HT-29 (cell line): ENCODE data around the gene MACROH2A2. TPM values are rescaled to one million over a fixed set of nuclear protein-coding genes. Genes with fewer than 3 reads are reported as not detected.
"Not testable (repeated sequence)": the region's sequence is repeated elsewhere in the genome, so short reads cannot be mapped to it uniquely, and the experiment has no call there.

Experiments
- DNase-seq: peaks from one replicate; pipeline ENCODE4 v3.0.0-alpha.2; 2015; ENCODE audit warnings: low spot score
- total RNA-seq: library from RNA; depleted of rRNA; stranded (reverse); fragments of >200 nt; shearing (Covaris generic); gene quantifications from 2 replicates; pipeline ENCODE4 v1.2.3, GENCODE V29; 2014

The MACROH2A2 gene
- total RNA-seq, 1 experiment from 2014 or later: not detected

DNA sequence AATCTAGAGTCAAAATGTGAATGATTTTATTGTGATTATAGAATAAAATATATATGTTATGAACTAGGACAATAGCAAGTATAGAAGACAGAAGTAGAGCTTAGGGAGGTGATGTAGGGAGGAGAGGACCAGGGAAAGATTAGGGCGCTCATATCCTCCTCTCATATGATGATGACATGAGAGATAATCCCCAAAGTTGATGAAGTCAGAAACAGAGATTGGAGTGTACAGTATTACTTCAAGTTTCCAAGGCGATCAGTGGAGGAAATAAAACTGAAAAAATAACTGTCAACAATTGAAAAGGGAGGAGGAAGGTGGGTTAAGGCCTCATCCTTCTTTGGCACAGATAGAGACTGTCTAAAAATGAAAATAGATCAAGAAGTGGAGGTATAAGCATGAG is 14.9 kb downstream of the MACROH2A2 start:
- DNase-seq: no peak

DNA sequence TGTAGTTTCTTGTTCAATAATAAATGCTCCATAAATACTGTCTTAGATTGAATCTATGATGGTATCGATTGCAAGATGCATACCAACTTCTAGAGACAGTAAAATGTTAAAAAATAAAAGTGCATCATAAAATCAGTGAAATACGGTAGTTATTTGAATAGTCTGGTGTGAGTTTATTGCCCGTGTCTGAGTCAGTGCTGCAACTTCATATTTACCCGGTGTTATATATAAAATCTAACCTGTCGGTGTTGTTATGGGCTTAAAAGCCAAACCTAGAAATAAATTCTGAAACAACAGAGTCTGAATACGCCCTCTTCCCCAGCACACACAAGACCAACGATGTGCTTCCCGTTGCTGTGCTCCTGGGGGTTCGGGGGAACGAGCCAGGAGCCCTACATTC is 16.3 kb downstream of the MACROH2A2 start:
- DNase-seq: no peak

DNA sequence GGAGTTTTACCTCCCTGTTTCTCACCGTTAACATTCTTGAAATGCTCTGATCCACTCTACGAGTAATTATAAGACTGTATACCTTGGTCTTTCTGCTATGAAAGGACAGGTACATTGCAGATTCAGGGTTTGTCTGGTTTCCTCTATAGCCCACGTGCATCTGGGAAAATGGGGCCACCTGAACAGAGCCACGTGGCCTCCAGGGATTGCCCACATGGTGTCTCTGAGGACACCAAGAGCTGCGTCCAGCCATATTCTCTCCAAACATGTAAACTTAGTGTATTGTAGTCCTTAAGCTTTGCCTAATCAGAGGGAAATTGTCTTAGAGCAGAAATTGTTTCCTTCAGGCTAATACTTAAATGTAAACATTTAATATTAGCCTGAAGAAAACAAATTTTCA is 16.7 kb downstream of the MACROH2A2 start:
- DNase-seq: no peak

DNA sequence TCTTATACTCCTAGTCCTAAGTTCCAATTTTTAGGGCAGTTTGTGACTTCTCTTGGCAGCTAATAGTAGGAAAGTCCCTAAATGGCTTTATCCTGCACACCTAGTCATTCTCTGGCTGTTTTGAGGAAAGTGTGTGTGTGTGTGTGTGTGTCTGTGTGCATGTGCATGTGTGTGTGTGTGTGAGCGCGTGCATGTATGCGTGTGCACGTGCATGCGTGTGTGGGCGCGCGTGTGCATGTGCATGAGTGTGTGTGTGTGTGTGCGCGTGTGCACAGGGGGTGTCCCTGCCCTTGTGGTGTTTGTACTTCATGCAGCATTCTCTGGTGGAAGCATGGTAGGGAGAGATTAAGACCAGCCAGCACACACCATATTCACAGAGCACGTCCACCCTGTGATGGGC is 18.2 kb downstream of the MACROH2A2 start:
- no peak for DNase-seq

DNA sequence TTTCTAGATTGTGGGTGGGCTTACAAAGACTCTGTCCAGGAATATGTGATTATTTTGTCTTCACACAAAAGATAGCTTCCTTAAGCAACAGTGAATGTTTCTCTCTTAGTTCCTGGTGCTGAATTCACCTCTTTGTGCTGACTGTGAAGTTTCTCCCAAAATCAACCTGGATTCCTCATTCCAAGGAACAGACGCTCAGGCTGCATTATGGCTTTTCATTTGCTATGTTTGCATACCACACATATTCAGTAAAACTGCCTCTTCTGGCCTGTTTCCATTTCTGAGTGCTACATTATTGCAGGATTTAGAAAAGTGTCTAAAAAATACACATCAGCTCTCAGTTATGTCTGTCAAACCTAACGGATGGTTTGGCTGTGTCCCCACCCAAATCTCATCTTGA is 21.5 kb downstream of the MACROH2A2 start:
- DNase-seq: no peak

DNA sequence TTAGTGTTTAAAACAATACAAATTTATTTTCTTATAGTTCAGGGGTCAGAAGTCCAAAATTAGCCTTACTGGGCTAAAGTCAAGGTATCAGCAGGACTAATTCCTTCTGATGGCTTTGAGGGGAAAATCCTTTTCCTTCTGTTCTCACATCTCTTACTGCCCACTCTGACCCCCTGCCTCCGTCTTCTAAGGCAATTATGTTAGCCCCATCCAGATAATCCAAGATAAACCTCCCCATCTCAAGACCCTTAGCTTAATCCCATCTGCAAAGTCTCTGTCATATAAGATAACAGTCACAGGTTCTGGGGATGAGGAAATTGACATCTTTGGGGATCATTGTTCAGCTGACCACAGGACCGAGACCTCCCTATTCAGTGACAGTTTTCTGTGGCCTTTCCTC is 22.3 kb downstream of the MACROH2A2 start:
- no peak for DNase-seq

DNA sequence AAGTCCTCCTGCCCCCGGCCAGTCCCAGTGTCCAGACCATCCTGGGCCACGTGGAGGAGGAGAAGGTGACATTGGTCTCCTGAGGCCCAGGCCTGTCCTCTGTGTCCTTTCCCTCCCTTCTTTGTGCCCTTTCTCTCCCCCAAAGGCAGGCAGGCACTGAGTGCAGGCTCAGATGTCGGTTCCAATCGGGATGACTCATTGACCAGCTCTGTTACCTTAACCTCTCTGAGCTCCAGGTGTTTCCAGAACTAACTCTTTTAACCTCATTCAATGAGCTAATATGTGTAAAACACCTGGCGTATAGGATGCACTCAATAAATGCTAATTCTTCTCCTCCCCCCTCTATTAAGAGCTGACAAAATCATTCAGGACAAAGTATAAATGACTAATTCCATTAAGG is 25.7 kb downstream of the MACROH2A2 start:
- no peak for DNase-seq

DNA sequence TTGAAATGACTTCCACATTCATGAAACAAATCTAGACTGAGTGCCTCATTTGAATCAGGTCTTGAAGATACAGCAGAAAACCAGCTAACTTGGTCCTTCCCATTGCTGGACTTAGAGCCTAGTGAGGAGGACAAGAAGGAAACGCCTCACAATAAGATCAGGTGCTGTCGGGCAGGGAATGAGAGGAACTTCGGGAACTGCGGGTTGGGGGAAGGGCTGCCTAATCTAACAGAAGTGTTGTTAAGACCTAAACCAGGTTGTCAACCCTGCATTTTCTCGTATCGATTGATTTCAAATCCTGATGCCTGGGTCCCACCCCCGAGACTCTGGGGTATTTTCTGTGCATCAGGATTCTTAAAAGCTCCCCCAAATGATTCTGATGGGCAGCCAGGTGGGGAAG is 26.3 kb downstream of the MACROH2A2 start:
- DNase-seq: no peak

DNA sequence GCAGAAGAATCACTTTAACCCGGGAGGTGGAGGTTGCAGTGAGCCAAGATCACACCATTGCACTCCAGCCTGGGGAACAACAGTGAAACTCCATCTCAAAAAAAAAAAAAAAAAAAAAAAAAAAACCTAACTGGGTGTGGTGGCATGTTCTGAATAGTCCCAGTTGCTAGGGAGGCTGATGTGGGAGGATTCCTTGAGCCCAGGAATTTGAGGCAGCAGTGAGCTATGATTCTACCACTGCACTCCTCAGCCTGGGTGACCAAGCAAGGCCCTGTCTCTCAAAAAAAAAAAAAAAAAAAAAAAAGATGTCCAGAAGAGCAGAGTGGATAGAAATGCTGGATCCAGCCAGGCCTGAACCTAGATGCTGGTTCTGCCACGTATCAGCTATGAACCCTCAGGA is 28.1 kb downstream of the MACROH2A2 start:
- DNase-seq: not testable (repeated sequence)

DNA sequence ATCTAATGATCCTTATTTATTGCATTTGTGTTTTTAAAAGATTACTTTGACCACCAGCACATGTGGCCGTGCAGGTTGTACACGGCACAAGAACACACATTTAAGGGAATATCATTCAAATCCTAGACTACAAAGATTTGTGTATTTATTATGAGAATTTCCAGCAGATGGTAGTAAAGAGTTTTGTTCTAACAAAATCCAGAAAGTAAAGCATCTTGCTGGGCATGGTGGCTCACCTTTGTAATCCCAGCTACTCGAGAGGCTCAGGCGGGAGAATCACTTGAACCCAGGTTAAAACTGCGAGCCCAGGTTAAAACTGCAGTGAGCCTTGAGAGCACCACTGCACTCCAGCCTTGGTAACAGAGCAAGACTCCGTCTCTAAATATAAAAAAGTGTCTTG is 31.5 kb downstream of the MACROH2A2 start:
- peak; percentile 38 for DNase-seq

DNA sequence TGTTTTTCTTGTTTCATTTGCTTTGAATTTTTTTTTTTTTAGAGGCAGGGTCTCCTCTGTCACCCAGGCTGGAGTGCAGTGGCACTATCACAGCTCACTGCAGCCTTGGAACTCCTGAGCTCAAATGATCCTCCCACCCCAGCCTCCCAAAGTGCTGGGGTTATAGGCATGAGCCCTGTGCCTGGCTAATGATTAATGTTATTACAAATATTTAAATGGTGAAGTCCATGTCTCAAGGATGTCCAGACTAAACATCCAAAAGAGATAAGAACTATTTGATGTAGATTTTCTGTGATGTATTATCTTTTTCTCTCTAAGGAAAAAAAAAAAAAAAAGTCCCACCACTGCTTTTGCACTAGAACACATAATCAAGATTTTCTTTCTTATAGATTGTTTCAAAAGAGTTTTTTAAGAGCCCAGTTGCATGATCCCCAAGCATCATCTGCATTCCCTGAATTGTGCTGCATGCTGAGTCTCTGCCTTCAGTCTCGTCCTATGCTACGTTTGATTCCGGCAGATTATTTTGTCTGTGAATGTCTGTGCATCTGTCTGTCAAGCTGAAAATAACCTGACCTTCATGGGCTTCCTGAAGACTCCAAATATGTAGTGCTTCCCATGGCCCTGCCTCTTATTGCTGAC is 33.4 kb downstream of the MACROH2A2 start:
- no peak for DNase-seq

DNA sequence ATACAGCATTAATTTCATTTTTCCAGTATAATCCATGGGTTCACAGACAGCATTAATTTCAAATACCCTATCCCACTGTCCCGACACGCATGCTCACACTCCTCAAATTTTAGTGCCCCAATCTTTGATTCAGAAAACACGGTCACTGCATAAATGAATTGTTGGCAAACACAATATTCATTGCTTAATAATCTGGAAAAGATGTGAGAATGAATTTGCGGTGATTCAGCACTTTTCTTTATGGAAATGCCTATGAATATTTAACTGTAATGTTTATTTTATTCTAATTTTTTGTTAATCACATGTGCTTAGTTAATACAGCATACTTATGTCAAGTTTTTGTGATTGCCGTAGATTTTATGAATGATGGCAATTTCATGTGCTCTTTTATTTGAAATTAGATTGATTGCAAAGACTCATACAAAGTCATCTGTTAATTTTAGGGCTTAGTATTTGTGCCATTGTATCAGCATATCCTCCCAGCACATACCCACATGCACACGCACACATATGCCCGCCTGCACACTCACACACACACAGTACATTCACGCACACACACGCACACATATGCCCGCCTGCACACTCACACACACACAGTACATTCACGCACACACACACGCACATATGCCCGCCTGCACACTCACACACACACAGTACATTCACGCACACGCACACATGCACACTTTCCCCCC is 35.1 kb downstream of the MACROH2A2 start:
- DNase-seq: no peak

DNA sequence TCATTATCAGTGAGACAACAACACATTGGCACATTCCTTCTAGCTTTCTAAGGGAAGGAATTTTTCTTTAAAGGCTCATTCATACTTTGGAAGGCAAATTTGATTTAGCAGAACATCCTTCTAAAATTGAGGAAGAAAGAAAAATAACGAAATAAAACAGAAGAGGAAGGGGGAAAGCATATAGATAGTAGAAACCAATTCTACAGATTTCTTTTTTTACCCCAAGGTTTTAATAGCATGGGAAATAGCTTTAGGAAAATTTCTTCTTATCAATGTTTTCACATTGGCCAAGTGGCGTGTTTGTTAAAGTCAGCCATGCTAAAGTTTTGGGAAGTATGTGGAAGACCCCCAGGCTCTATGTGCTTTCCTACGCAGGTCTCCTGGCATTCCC is 35.7 kb downstream of the MACROH2A2 start:
- no peak for DNase-seq

DNA sequence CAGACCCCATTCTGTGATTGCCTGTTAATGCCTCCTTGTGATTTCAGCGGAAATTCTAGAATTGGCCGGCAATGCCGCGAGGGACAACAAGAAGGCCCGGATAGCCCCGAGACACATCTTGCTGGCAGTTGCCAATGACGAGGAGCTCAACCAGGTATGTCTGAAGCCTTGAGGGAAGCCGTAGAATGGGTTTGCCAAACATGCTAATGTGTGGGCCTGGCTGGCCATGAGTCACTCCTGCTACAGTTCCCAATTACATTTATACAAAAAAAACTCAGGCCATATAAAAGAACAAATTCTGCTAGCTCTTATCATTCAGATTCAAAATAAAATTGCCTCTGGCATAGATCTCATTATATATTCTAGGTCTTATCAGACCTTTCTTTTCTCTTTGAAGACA is 37.4 kb downstream of the MACROH2A2 start:
- DNase-seq: no peak

DNA sequence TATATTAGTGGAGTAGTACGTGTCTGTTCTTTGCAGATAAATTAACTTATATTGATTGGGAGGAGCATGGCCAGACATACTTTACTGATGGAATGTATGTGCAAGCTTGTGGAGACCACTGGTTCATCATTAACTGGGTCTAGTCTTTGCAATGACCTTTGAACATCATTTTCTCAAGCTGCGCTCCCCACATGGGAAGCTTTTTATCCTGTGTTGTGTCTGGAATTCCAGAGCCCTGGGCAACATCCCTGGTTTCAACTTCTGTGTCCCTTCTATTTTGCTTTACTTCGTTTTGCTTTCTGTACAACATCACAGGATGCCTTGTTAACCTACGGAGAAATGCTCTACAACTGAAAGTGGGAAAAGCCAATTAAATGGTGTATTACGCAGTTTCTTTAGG is 38.3 kb downstream of the MACROH2A2 start:
- DNase-seq: peak; percentile 43

DNA sequence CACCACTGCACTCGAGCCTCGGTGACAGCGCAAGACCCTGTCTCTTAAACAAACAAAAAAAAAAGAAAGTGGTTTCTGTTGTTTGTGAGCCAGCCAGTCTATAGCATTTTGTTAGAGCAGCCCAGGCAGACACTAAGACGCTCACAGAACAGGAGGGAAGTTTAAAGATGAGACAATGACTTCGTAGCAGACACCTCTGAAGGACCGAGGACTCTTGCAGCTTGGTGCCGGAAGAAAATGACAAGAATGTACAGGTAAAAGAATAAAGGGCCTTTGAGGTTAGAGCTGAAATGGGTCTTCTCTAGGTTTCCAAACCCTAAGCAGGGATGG is 39.7 kb downstream of the MACROH2A2 start:
- no peak for DNase-seq

DNA sequence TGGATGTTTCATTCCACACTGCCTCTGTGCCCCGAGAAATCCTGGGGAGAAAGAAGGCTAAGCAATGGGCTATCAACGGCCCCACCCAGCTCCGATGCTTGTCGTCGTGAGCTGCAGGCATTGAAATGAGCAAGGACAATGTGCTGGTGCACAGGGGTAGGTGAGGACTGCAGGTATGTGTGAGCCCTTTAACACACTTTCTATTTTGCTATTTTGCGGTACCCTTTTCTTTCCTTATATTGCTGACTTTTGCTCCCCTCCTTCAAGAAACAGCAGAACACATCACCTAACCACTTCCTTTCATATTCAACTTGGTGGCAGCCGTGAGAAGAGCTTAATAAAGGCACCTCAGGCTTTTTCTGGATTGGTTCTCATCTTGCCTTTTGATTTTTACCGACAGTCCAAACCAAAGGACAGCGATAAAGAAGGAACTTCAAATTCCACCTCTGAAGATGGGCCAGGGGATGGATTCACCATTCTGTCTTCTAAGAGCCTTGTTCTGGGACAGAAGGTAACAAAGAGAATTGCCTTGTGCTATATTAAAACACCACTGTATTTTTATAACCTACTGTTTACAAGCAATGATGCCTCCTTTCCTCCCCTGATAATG is 40.8 kb downstream of the MACROH2A2 start:
- DNase-seq: no peak

DNA sequence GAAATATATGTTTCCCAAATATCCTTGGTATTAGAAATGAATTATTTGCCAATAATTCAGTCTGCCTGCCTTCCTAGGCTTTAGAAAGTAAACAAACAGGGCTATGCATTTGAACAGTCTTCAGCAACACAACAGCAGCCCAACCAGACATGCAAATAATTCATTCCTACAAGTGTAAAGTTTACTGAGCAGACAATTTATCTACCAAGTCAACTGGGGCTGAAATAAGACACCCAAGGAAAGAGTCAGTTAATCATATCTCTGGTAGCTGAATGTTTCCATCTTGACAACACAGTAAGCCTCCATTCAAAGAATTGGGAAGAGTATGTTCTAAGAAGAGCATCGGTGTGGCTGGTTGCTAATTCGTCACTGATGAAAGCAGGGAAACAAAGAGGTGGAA is 41.6 kb downstream of the MACROH2A2 start:
- DNase-seq: no peak

DNA sequence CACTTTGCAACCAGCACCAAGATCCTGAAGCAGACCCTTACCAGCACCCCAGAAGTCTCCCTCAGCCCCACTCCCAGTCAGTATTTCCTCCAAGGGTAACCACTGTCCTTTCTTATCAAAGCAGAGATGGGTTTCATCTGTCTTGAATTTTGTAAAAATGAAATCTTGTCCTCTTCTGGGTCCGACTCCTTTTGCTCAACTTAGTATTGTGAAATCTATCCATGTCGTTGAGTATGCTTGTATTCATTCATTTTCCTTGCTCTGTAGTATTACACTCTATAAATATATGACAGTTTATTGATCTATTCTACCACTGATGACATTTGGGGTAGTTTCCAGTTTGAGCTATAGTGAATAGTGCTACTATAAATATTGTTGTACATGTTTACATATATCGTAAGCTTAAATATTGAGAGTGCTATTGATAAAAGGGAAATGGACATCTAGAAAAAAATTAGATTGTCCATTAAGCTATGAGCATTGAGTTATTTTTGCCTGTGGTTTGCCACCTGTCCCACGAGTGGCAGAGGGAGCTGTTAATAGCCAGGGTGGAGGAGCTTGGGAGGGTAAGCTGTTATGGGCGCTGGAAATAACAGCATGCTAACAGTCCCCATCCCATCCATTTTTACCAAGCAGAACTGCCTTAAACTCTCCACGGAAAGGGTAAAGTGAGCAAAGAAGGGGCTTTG is 43.5 kb downstream of the MACROH2A2 start:
- no peak for DNase-seq

DNA sequence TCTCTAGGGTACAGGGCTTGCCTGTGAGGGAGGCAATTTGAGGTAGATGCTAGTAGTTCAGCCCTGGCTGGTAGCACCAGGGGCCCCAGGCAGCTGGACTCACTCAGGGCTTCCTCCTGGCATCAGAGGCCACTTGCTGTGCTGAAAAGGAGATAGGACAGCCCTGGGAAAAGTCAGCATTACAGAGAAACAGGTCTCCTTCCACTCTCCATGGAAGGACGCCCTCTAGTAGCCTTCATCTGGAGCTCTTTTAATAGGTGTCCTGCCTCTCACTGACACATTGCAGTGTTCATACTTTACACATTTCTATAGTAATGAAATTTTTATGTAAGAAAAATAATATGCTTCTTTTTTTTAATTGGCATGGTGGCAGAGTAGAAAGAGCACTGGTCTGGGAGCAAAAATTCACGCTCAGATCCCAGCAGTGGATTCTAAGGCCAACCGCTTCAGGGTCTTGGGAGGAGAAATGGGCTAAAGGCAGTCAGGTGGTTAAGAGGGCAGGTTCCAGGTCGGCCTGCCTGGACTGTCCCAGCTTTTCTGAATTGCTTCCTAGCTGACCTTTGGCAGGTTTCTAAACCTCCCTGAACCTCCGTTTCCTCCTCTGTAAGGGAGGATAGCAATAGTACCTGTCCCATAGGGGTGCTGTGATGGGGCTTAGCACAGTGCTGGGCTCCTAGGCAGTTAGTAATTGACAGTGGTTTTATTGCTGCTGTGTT is 44.2 kb downstream of the MACROH2A2 start:
- DNase-seq: no peak

DNA sequence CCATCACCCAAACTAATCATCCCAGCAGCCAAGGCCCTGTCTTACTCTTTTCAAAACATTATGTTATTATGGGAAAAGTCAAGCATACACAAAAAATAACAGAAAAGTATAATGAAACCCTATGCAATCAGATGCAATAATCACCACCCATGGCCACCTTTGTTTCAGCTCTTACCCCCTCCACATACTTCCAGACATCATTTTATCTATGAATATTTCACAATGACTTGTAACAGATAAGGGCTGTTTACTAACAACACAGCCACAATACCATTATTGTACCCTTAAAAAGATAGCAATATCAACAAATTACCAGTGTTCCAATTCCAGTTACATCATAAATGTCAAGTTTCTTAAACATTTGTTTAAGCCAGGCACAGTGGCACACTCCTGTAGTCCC is 44.8 kb downstream of the MACROH2A2 start:
- DNase-seq: no peak

DNA sequence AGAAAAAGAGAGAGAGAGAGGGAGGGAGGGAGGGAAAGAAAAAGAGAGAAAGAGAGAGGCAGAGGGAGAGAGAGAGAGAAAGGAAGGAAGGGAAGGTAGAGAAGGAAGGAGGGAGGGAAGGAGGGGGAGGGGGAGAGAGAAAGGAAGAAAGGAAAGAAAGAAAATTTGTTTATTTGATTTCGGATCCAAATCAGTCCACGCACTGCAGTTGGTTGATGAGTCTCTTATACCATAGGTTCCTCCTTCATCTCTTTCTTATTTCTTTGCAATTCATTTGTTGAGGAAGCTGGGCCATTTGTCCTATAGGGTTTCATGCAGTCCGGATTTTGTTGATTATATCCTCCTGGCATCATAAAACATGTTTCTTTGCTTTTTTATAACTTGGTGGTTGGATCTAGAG is 45.6 kb downstream of the MACROH2A2 start:
- no peak for DNase-seq
